Measurements from ENCODE around the gene PRR35.
A peak's percentile ranks its signal among the peaks of the same experiment; 100 is the strongest.

PRR35 gene

DNA sequence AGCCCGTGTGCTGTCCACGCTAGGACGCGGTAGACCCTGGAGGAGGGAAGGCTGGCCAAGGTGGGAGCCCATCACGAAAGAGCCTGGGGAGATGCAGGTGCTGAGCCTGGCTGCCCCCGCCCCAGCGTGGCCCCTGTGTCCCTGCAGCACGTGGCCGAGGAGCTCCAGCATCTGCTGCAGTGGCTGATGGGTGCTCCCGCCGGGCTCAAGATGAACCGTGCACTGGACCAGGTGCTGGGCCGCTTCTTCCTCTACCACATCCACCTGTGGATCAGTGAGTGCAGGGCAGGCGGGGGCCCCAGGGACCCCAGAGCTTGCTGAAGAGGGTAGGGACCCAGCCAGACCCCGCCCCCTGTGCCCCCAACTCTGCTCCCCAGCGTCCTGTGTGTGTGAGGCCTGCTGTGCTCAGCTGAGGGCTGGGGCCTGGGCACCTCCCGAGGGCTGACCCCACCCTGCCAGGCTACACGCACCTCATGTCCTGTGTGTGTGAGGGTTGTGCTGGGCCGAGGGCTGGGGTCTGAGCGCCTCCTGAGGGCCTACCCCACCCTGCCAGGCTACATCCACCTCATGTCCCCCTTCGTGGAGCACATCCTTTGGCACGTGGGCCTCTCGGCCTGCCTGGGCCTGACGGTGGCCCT, 18.2 kb downstream of the PRR35 start:
- DNase-seq (ENCODE audit: low spot score), result no peak
- no peak for FAIRE-seq

DNA sequence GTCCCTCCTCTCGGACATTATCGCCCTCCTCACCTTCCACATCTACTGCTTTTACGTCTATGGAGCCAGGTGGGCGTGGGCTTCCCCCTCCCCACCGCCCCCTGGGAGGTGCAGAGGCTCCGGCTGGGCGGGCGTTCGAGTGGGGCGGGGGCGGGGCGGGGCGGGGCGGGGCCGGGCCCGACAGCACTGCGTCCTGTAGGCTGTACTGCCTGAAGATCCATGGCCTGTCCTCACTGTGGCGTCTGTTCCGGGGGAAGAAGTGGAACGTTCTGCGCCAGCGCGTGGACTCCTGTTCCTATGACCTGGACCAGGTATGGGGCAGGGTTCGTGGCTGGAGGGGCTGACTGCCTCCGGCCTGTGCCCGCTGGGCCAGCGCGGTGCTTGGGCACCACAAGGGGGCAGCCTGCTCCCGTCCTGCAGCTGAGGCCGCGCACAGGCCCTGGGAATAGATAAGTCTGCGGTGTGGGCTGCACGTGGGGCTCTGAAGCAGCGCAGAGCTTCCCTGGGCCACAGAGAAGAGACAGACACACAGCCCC, 18.7 kb downstream of the PRR35 start:
- no peak for FAIRE-seq
- no peak for DNase-seq (ENCODE audit: low spot score)

DNA sequence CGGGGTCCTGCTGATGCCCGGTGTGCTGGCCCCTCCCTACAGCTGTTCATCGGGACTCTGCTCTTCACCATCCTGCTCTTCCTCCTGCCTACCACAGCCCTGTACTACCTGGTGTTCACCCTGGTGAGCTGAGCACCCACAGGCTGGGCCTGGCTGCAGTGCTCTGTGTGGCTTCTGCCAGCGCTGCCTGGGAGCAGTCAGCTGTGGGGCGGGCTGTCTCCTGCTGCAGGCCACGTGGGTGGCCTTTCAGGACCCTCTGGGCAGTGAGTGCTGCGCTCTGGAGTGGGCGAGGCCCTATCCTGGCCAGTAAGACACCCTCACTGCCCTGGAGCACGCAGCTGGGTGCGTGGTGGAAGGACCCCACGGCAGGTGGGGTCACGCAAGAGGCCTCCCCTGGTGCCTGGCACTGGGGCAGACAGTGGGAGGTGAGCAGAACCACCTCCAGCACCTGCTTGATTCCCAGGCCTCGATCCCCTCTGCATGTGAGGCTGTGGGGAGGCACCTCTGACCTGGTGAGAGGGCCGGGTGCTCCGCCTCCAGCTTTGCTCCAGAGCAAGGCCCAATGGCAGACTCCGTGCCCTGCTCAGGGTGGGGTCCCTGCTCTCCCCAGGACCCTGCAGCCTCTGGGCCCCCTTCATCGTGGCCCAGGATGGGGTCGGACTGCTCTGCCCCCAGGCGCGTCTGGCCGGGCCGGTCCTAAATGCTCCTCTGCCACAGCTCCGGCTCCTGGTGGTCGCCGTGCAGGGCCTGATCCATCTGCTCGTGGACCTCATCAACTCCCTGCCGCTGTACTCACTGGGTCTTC, 20.1 kb downstream of the PRR35 start:
- FAIRE-seq (no peak), DNase-seq (ENCODE audit: low spot score) (no peak)

DNA sequence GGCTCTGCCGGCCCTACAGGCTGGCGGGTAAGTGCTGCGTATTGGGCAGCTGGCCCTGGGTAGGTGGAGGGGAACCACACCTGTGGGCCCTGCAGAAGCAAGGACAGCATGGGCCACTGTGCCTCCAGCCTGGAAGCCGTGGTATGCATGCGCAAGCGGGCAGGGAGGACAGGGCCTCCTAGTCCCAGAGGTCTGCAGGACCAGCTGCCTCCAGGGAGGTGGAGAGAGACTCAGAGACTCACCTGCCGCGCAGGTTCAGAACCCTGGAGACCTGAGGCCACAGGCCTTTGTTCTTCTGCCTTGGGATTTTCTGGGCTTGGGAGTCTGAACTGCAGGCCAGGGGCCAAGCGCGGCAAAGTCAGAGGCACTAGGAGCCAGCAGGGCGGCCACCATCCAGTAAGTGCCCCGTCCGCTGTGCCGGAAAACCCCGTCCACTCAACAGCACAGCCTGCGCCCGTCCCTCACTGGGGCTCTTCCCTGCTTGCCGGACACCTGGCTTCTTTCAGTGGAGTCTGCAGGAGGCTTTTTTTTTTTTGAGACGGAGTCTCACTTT, 20.8 kb downstream of the PRR35 start:
- DNase-seq (ENCODE audit: low spot score) (no peak), FAIRE-seq (no peak)

DNA sequence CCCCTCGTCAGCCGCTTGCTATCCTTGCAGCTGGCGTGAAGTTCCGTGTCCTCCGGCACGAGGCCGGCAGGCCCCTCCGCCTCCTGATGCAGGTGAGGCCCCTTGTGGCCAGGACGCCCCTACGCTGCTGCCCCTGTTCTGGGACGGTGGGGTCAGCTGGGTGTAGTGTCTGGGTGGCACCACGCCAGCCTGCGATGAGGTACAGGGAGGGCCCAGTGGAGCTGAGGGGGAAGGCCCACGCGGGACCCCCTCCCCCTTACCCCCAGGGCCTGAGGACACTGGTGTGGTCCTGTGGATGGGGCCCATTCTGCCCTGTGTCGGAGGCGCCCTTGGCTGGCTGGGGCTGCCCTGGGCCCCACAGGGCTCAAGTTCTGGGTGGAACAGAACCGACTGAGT, 22.0 kb downstream of the PRR35 start:
- DNase-seq (ENCODE audit: low spot score) (no peak), FAIRE-seq (no peak)

DNA sequence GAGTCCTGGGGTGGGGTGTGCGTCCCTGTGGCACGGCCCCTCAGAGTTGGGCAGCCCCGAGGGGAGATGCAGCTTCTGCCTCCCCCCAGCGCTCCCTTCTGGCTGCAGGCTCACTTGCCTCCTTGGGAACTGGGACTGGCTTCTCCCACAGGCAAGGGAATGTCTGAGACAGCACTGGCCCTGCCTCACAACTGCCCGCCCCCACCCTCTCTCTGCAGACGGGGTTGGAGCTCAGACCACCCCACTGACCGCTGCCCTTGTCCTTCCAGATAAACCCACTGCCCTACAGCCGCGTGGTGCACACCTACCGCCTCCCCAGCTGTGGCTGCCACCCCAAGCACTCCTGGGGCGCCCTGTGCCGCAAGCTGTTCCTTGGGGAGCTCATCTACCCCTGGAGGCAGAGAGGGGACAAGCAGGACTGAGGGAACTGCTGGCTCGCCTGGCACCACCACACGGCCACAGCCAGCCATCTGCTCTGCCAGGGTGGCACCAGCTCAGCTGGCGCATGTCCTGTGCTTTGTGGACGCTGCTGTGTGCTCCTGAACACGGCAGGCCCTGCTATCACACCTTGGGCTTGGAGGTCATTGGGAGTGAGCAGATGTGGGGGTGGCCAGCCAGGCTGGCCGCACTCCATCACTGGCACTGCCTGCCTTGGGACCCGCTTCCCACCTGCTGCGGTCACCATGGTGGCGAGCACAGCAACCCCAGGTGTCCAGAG, 22.6 kb downstream of the PRR35 start:
- no peak for FAIRE-seq
- no peak for DNase-seq (ENCODE audit: low spot score)

DNA sequence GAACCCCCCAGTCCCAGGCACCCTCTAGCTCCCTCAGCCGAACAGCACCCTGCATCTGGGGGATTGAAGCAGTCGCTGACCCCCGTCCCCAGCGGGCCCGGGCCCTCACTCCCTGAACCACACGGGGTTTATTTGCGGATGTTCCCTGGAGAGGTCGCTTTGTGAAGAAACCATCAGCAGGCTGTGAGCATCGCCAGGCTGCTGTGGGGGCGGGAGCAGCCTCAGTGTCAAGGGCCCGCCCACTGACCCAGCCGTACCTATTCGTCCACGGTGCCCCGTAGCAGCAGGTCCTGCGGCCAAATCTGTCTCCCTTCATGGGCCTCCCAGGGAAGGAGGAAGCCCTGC, 23.2 kb downstream of the PRR35 start:
- FAIRE-seq (no peak), DNase-seq (ENCODE audit: low spot score) (no peak)

DNA sequence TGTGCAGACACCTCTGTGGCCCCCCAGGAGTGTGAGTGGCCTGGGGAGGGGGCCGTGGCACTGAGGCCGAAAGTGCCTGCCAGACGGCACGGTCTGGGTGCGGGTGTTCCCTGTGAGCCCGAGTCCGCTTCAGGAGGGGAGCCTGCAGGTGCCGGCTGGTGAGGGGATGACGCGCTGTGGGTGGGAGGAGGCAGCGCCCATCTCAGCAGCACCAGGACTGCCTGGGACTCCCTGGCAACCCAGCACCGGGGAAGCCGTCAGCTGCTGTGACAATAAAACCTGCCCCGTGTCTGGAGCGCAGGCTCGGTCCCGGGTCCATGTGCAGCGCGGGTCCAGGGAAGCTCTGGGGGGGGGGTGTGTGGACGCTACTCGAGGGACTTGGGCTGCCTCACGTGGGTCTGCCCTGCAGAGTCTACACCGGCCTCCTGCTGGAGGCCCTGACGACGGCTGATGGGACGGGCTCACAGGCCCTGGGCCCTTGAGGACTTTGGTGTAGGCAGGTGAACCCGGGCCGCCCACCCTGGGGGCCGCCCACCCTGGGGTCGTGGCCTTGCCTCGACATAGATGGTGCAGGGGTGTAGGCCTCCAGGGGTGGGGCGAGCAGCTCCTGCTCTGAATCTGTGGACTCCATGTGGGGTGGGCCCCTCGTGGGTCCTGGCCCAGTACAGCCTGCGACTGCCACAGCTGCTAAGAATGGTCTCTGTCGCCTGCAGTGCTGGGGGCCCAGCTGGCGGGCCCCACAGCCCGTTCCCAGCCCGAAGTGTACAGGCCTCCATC, 23.8 kb downstream of the PRR35 start:
- FAIRE-seq (no peak), DNase-seq (ENCODE audit: low spot score) (no peak)

DNA sequence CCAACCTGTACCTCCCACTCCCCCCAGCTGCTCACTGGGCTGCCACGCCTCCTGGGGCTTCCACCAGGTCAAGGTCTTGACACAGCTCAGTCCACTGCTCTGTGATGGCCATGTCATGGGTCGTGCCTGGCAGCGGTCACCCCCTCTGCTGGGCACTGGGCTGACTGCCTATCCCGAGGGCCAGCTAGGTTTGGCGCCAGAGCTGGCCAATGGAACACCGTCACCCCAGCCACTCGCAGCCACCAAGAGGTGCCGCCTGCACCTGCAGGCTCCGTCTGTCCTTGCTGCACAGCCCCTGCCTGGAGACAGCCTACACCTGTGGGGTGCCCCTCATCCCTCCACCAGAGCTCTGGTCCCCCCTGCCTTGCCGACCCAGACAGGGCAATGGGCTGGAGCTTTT, 25.2 kb downstream of the PRR35 start:
- FAIRE-seq (no peak), DNase-seq (ENCODE audit: low spot score) (no peak)

DNA sequence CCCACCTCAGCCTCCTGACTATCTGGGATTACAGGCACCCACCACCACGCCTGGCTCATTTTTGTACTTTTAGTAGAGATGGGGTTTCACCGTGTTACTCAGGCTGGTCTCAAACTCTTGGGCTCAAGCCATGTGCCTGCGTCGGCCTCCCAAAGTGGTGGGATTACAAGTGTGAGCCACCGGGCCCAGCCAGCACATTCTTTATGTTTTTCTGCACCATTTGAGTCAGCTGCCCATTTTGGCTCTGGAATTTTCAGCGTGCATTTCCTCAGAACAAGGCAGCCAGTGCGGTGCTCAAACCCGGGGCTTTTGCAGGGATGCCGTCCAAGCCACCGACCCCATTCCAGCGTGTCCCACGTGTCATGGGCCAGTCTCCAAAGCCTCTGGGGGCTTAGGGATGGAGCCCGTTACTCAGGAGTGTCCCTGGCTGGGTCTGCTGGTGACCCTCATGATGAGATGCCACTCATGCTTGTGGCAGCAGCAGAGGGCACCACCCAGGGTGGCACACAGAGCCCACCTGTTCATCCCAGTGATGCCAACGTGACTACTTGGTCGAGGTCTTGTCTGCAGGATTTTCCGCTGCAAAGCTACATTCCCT, 26.0 kb downstream of the PRR35 start:
- FAIRE-seq (no peak), DNase-seq (ENCODE audit: low spot score) (no peak)

DNA sequence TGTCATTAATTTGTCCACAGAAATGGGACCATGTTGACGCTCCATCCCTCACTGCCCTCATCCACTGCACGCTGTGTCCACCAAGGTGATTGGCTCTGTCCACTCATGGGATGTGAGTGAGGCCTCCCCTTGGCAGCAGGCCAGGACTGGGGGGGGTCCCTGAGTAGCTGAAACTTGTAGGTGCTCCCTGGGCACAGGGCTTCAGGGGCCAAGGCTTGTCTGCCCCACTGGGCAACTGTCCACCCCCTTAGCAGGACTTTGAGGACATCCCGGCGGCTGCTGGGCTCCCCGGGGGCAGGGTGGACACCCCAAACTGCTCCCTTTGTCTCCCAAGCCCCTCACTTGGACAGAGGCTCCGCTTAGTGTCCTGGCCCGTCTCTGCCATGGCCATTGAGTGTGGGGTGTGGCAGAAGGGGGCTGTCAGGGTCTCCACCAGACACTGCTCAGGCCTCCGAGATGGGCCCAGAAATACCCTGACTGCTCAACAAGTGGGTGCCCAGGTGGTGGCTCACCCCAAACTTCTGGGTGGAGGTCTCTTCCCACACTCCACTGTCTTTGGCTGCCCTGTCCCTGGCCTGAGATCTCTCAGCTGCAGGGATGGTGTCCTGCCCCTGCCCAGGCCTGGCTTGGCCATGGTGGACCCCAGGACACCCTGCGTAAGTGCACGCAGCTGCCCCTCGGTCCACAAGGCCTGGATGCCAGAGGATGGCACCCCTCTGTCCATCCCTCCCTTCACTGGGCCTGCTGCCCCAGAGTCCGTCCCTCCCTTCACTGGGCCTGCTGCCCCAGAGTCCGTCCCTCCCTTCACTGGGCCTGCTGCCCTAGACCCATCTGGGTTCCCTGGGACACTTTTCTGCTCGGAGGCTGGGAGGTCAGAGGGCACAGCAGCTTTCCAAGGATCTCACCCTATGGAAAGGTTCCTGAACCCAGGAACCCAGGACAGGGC, 26.7 kb downstream of the PRR35 start:
- DNase-seq (ENCODE audit: low spot score) (no peak), FAIRE-seq (no peak)

DNA sequence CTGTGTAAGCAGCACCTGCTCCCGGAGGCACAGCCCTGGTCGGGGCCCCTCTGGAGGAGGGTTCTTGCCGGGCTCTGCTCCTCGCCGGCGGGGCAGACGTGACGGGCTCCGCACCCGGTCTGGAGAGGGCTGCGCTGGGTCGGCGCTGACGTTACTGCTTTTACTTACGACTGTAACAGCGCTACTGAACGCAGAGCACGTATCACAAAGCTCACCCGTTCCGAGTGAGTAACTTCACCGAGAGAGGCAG, 28.4 kb downstream of the PRR35 start:
- FAIRE-seq, result no peak
- no peak for DNase-seq (ENCODE audit: low spot score)

DNA sequence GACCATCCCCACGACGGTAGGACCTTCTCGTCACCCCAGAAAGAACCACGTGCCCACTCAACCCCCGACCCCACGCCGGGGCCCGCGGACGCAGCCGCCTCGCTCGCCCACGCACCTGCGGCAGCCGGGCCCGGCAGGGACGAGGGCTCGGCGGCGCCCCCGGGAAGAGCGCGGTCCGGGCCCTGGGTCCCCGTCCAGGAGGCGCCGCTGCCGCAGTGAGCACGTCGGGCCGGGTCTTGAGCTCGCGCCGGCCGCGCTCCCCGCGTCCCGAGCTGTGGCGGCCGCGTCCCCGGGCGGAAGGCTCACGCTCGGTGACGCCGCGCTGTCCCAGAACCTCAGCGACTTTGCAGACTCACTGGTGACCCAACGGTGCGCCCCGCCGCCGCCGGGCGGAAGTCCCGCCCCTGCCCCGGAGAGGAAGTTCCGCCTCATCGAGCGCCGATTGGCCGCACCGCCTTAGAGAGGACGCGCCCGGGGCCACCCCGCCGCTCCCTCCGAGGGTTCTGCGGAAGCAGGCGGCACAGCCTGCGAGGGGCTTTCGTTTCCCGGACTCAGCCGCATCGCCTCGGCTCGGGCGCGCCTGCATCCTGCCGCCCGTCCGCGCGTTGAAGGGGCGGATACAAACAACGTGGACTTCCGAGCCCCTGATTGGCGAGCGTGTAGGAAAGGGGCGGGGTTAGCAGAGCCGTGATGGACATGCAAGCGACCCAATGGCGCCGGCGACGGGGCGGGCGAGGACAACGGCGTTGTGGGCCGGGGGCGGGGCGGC, 28.9 kb downstream of the PRR35 start:
- DNase-seq (ENCODE audit: low spot score), result peak; percentile 94
- no peak for FAIRE-seq

DNA sequence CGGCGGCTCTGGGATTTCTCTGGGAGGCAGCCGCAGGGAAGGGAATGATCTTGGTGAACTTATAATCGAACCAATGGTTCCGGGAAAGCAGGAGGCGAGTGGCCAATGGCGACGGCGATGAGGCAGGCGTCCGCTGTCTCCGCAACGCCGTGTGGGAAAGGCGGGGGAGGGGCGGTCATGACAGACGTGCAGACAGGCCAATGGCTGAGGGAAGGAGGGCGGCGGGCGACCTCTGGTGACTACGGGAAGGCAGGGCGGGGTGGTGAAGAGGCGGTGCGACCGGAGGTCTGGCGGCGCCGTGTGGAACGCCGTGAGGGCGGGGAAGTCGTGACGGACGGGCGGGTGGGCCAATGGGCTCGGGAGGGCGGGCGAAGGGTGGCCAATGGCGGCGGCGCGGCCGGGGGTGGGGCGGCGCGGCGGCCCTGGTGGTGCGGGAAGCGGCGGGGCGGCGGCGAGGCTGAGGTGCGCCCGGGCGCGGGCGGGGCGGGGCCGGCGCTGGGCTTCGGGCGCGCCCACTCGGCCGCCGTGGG, 29.5 kb downstream of the PRR35 start, which contains the start of gene RAB40C:
Gene RAB40C, plus strand, starts transcription at position 409 of the 530 bp plus-strand sequence. CDS start 226 bp downstream, outside the sequence.
- peak; percentile 99 for DNase-seq (ENCODE audit: low spot score)
- FAIRE-seq, result peak; percentile 81

DNA sequence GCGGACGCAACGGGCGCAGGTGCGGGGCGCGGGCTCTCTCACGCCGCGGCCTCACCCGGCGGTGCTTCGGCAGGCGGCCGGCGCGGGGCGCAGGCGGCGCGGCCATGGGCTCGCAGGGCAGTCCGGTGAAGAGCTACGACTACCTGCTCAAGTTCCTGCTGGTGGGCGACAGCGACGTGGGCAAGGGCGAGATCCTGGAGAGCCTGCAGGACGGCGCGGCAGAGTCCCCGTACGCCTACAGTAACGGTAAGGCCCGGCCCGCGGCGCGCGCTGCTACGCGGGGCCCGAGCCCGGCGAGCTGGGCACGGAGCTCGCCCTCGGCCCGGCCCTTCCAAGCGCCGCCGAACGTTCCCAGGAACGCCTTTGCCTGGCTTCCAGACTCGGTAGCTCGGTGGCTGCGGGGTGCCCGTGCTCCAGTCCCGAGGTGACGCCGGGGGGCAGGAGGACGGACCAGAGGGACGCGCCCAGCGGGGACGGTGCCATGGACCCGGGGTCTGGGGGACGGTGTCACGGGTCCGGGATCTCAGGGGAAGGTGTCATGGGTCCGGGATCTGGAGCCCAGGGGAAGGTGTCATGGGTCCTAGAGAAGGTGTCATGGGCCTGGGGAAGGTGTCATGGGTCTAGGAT, 30.1 kb downstream of the PRR35 start:
- DNase-seq (ENCODE audit: low spot score) (no peak), FAIRE-seq (no peak)

DNA sequence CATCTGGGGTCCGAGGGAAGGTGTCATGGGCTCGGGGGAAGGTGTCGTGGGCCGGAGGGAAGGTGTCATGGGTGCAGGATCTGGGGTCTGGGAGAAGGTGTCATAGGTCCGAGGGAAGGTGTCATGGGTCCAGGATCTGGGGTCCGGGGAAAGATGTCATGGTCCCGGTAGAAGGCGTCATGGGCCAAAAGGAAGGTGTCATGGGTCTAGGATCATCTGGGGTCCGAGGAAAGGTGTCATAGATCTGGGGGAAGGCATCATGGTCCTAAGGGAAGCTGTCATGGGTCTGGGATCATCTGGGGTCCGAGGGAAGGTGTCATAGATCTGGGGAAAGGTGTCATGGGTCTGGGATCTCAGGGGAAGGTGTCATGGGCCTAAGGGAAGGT, 30.6 kb downstream of the PRR35 start:
- FAIRE-seq (no peak), DNase-seq (ENCODE audit: low spot score) (no peak)

DNA sequence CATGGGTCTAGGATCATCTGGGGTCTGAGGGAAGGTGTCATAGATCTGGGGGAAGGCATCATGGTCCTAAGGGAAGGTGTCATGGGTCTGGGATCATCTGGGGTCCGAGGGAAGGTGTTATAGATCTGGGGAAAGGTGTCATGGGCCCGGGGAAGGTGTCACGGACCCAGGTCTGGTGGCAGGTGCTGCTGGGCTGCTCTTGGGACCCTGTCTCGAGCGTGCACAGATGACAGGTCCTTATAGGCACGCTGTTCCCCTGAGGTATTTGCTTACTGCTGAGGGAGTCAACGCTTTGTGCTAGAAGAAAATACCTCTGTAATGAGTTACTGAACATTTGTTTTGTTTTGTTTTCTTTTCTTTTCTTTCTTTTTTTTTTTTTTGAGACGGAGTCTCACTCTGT, 31.0 kb downstream of the PRR35 start:
- no peak for FAIRE-seq
- no peak for DNase-seq (ENCODE audit: low spot score)

DNA sequence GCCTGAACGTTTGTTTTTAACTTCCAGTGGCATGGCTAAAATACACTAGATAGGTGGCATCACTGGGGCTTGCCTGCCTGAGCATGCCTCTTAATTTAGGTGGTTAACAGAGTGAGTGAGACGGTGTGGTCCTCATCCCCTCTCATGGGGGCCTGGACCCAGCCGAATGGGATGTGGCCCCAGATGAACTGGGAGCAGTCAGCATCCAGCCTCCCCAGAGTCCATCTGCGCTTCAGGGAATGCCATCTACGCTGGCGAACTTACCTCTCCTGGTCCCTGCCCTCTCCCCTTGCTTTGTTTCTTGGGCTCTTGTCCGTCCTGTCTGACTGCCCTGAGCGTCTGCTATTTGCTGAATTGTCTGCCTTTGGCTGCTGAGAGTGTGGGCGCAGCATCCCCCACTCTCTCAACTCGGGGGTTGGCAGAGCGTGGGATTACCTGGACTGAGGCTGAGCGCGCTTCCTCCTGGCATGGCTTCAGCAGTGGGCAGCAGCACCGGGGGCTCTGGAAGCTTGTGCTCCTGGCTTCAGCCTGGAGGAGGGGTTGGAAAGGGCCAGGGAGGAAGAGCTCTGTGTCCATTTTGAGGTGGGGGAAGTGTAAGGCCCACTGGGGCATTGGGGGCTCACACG, 31.8 kb downstream of the PRR35 start:
- no peak for DNase-seq (ENCODE audit: low spot score)
- no peak for FAIRE-seq
